ENCODE measurements around the gene TEX14. TPM values are rescaled to one million over a fixed set of nuclear protein-coding genes. Genes with fewer than 3 reads are reported as not detected.

TEX14 gene
- total and polyA plus RNA-seq, 7 donors = 0.05 to 3.5 (median 0.11) TPM; not detected in 1

DNA sequence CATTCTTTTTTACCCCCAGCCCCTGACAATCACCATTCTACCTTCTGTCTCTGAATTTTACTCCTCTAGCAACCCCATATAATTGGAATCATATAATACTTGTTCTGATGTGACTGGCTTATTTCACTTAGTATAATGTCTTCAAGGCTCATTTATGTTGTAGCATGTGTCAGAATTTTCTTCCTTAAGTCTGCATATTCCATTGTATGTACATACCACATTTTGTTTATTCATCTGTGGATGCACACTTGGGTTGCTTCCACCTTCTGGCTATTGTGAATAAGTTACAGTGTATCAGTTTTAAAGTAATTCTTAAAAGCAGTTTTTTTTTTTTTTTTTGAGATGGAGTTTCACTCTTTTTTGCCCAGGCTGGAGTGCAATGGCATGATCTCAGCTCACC lies 39.1 kb upstream of the TEX14 start:
- H3K9me3 ChIP-seq = no peaks in the 10 kb centered on the region
- no peaks in the 10 kb centered on the region for H3K4me1 ChIP-seq
- H3K27ac ChIP-seq = no peak overlapping the region
- ATAC-seq (no peak), DNase-seq (no peak)
- intact Hi-C loops (cut with DNase I) = no loop called here
- TF ChIP-seq, protein P1, sequence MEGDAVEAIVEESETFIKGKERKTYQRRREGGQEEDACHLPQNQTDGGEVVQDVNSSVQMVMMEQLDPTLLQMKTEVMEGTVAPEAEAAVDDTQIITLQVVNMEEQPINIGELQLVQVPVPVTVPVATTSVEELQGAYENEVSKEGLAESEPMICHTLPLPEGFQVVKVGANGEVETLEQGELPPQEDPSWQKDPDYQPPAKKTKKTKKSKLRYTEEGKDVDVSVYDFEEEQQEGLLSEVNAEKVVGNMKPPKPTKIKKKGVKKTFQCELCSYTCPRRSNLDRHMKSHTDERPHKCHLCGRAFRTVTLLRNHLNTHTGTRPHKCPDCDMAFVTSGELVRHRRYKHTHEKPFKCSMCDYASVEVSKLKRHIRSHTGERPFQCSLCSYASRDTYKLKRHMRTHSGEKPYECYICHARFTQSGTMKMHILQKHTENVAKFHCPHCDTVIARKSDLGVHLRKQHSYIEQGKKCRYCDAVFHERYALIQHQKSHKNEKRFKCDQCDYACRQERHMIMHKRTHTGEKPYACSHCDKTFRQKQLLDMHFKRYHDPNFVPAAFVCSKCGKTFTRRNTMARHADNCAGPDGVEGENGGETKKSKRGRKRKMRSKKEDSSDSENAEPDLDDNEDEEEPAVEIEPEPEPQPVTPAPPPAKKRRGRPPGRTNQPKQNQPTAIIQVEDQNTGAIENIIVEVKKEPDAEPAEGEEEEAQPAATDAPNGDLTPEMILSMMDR (IDR thresholded peaks at IDR 0.05) = no peak
- H3K27me3 ChIP-seq (ENCODE audit: insufficient read depth in 3 of 3, low read length in 2 of 3) = no peaks in the 10 kb centered on the region
- peaks cover 0 to 18% of the 10 kb centered on the region in 2 donors for H3K36me3 ChIP-seq (ENCODE audit: insufficient read depth in 1 of 2, low read depth in 1 of 2)
- H3K4me3 ChIP-seq = no peak overlapping the region

DNA sequence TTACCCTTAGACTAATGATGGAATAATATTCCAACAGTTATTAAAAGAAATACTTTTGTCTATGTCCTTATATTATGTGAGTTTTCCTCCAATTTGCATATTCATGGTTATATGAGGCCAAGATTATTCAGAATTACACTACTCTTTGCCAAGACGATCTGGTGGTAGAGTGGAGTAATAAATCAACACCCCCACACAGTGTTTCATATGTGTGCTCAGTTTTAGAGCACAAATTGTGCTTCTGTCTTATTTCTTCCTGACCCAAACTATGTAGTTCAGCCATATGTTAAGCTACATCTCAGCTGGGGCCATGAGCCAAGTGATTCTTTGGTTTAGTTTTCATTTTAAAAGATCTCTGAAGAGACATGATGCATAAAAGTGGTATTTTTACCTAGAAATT lies 37.0 kb upstream of the TEX14 start:
- Histone ChIP-seq H3K4me3 (no peak overlapping the region), H3K4me1 (no peaks in the 10 kb centered on the region), H3K36me3 (ENCODE audit: insufficient read depth in 1 of 2, low read depth in 1 of 2) (peaks cover 4 to 17% of the 10 kb centered on the region in 2 donors), H3K9me3 (no peaks in the 10 kb centered on the region), H3K27me3 (ENCODE audit: insufficient read depth in 3 of 3, low read length in 2 of 3) (no peaks in the 10 kb centered on the region), H3K27ac (no peak overlapping the region)
- WGBS, 3 donors = 15 to 34% (median 29%) methylated on average over 1 of the region's 1 CpG
- TF ChIP-seq, protein P1 (IDR thresholded peaks at IDR 0.05) = no peak
- intact Hi-C loops (cut with DNase I) = no loop called here
- DNase-seq = no peak
- no peak for ATAC-seq

DNA sequence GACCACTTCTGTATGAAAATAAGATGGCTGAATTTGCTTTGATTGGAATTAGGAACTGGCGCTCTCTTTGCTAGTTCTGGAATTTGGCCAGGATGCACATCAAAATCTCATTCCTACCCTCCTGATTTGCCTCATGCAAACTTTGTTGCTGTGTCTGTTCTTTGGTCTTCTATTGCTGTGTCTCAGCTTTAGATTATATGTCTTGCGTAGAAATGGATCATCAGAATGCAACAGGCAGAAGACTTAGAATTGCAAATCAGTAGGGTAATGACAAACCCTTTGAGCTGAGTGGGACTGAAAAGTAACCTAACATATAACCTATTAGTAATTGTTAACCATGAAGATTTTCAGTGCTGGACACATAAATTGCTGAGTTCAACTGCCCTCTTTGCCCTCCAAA lies 30.9 kb upstream of the TEX14 start:
- ATAC-seq = no peak
- TF ChIP-seq, protein P1 (IDR thresholded peaks at IDR 0.05) = no peak
- Histone ChIP-seq H3K27me3 (ENCODE audit: insufficient read depth in 3 of 3, low read length in 2 of 3) (no peaks in the 10 kb centered on the region), H3K27ac (no peak overlapping the region), H3K4me1 (no peaks in the 10 kb centered on the region), H3K9me3 (no peaks in the 10 kb centered on the region), H3K36me3 (ENCODE audit: insufficient read depth in 1 of 2, low read depth in 1 of 2) (peaks cover 4 to 20% of the 10 kb centered on the region in 2 donors), H3K4me3 (no peak overlapping the region)
- intact Hi-C loops (cut with DNase I) = no loop called here
- no peak for DNase-seq
- WGBS, 3 donors = 97 to 99% (median 98%) methylated on average over 2 of the region's 2 CpGs

DNA sequence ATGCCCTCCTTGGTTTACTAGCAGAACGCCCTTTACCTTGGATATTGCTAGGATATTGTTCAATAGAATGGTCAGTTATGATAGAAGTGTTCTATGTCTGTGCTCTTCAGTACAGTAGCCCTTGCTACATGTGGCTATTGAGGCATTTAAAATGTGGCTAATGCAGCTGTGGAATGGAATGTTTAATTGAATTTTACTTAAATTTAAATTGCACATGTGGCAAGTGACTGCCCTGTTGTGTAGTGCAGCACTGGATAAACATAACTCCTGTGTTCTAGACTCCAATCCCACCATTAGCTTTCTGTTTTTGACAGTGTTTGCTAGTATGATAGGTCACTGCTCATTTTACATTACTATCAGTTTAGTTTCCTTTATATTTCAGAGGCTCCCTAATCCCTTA lies 30.4 kb upstream of the TEX14 start:
- Histone ChIP-seq H3K9me3 (no peaks in the 10 kb centered on the region), H3K36me3 (ENCODE audit: insufficient read depth in 1 of 2, low read depth in 1 of 2) (peaks cover 4 to 24% of the 10 kb centered on the region in 2 donors), H3K27ac (no peak overlapping the region), H3K27me3 (ENCODE audit: insufficient read depth in 3 of 3, low read length in 2 of 3) (no peaks in the 10 kb centered on the region), H3K4me1 (no peaks in the 10 kb centered on the region), H3K4me3 (no peak overlapping the region)
- TF ChIP-seq, protein P1 (IDR thresholded peaks at IDR 0.05) = no peak
- ATAC-seq (no peak), DNase-seq (no peak)
- intact Hi-C loops (cut with DNase I) = no loop called here
- 90 to 100% (median 97%) methylated on average over 1 of the region's 1 CpG for WGBS, 3 donors

DNA sequence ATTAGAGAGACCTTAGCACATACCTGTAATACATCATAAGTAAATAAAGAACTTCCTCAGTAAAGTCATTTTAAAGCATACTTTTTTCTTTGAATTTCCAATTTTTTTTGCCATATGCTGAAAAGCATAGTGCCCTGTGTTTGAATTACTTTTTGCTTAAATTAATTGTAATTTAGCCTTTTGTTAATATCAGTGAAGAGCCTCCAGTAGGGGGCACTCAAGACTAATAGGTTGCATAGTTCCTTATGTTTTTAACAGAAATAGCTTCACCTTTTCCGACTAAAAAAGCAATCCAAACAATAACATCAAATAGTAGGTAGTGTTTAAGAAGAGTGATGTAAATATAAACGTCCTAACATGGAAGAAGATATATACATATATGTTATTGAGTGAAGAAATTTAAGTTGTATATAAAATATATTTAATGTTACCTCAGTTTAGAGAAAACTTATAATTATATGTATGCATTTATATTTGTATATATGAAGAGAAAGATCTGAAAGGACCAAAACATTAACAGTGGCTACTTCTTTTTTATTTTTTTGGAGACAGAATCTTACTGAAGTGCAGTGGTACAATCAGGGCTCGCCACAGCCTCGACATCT lies 19.2 kb upstream of the TEX14 start:
- TF ChIP-seq, protein P1 (IDR thresholded peaks at IDR 0.05) = peak; percentile 62
- WGBS, 3 donors = 54 to 55% (median 54%) methylated on average over 4 of the region's 4 CpGs
- Histone ChIP-seq H3K27me3 (ENCODE audit: insufficient read depth in 3 of 3, low read length in 2 of 3) (no peaks in the 10 kb centered on the region), H3K4me3 (no peak overlapping the region), H3K9me3 (no peaks in the 10 kb centered on the region), H3K4me1 (no peaks in the 10 kb centered on the region), H3K27ac (no peak overlapping the region), H3K36me3 (ENCODE audit: insufficient read depth in 1 of 2, low read depth in 1 of 2) (peaks cover 0 to 36% of the 10 kb centered on the region in 2 donors)
- intact Hi-C loops (cut with DNase I) = loop anchor here (5.0 to 10.0 kb wide), 2 partner anchors 294 to 296 kb away; no protein-coding TSS in a partner anchor
- no peak for ATAC-seq
- no peak for DNase-seq
